HCT116 (cell line): ENCODE data around the gene TRIM13. TPM values are rescaled to one million over a fixed set of nuclear protein-coding genes. Genes with fewer than 3 reads are reported as not detected.

Source experiments
- microRNA counts: library from miRNA; unstranded; fragments of <30 nt; microRNA quantifications from one replicate; lab custom pipeline; 2015
- microRNA-seq: library from miRNA; unstranded; fragments of <30 nt; microRNA quantifications from one replicate; pipeline ENCODE4, GENCODE V29; 2016; ENCODE audit warnings: borderline number of aligned reads
- total RNA-seq: library from RNA; stranded (reverse); gene quantifications from one replicate; pipeline ENCODE4 v1.2.1, GENCODE V29; 2021; ENCODE audit not compliant: unreplicated experiment

The TRIM13 gene
- total RNA-seq, 1 experiment from 2014 or later: 24.6 TPM

MicroRNAs encoded within 50 kb of the gene (microRNA counts, 767-probe panel; counts per million panel counts)
- 18,155 counts per million, percentile 31 among the panel's probes with 10 or more counts for microRNA hsa-miR-15a-5p (lab: Ali Mortazavi, UCI)
- microRNA hsa-miR-16-5p (lab: Ali Mortazavi, UCI): 21,828 counts per million, percentile 48 among the panel's probes with 10 or more counts

Small RNA genes lying within 50 kb of the gene (microRNA-seq; reads per million reads assigned to microRNA genes)
- gene MIR15A (2,523 reads per million, percentile 88 among the genes with 10 or more reads in this experiment), gene MIR16-1 (1,396 reads per million, percentile 82 among the genes with 10 or more reads in this experiment), gene MIR3613 (68.1 reads per million, percentile 58 among the genes with 10 or more reads in this experiment)

Other genes starting within 250 kb of the TRIM13 start
- gene KPNA3, start 204.4 kb upstream of the TRIM13 start, total RNA-seq: 45.0 TPM
- 11.3 TPM for gene SPRYD7, start 60.7 kb upstream of the TRIM13 start, total RNA-seq
- gene KCNRG, start 18.4 kb downstream of the TRIM13 start, total RNA-seq: 2.5 TPM